ENCODE data around the gene GRID1.

The GRID1 gene

GRCh38 chr10:86330778-86331763 is 35.5 kb downstream of the GRID1 start:
- no peak for TF ChIP-seq JUND (IDR thresholded peaks at IDR 0.05; ENCODE audit: low read depth)
- DNase-seq (ENCODE audit: low read depth in 1 of 2, low spot score in 1 of 2): no peak
- in situ Hi-C loops (cut with HindIII; ENCODE audit: low pct_unique_long_range_greater_than_20kb, low sequenced_read_pairs): no loop called here

DNA sequence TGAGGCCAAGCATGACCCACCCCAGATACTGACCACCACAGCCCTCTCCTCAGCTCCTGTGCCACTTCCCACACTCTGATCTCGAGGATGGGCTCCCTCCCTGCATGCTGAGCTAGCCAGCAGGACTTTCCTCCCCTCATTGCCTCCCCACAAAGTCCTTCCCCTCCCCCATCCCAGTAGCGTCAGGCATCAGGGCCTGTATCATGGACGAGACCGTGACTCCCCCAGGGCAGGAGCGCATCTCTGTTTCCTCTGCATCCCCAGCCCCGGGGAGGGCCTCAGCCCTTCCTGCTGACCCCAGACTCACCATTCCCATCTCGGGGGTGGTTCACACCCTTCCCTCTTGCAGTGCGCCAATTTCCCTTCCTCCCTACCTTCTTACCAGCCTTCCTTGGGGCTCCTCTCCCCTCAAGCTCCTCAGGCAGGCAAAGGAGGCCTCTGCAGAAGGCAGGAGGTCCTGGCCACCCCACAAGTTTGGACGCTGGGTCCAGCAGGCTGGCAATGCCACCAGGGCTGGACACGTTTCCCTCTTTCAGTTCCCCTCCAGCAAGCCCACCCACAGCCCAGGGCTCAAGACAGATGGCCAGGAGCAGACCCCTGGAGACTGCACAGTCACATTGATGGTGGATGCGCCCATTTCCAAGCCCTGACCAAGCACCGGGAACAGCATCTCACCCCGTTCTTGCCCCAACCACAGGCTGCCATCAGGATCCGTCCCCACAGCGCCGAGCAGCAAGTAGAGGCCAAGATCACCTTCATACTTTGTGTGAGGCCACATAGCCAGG is 36.5 kb downstream of the GRID1 start:
- no peak for TF ChIP-seq JUND (IDR thresholded peaks at IDR 0.05; ENCODE audit: low read depth)
- DNase-seq (ENCODE audit: low read depth in 1 of 2, low spot score in 1 of 2): no peak
- in situ Hi-C loops (cut with HindIII; ENCODE audit: low pct_unique_long_range_greater_than_20kb, low sequenced_read_pairs): no loop called here

- in situ Hi-C loops (cut with HindIII; ENCODE audit: low pct_unique_long_range_greater_than_20kb, low sequenced_read_pairs): no loop called here
- TF ChIP-seq JUND (IDR thresholded peaks at IDR 0.05; ENCODE audit: low read depth): no peak
- no peak for DNase-seq (ENCODE audit: low read depth in 1 of 2, low spot score in 1 of 2)
Measured at GRCh38 chr10:86329093-86329710, 37.4 kb downstream of the GRID1 start.

DNA sequence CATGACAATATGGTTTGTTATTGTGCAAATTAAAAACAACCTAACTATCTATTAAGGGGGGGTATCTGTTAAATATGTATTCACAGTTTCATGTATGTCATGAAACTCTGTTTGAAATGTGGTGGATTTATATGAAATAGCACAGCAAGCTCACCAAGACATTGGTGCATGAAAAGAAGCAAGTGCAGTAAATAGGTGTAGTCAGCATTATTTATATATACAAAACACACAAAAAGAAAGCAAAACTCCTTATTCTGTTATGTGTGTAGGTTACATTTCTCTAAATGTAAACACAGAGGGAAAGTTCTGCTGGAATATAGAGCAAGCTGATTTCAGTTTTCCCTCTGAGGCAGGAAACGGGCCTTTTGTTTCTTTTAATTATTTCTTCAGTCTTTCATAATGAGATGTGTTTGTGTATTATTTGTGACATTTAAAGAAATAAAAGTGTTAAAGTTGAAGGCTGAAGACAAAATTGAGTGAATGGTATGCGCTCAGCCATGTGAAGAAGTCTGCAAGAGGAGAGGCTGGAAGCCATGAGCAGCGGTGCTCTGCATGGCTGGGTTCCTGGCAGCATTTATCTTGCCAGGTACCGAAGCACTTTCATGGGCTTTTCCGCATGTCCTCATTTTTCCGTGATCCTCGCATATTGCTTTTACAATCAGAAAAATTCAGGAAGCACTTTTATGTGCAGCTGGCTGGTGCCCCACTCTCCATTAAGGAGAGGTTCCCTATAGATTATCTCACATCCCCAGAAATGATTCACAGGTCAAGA is 38.5 kb downstream of the GRID1 start:
- DNase-seq (ENCODE audit: low read depth in 1 of 2, low spot score in 1 of 2): no peak
- TF ChIP-seq JUND (IDR thresholded peaks at IDR 0.05; ENCODE audit: low read depth): no peak
- in situ Hi-C loops (cut with HindIII; ENCODE audit: low pct_unique_long_range_greater_than_20kb, low sequenced_read_pairs): no loop called here

GRCh38 chr10:86325158-86325557 is 41.4 kb downstream of the GRID1 start:
- no peak for DNase-seq (ENCODE audit: low read depth in 1 of 2, low spot score in 1 of 2)
- no peak for TF ChIP-seq JUND (IDR thresholded peaks at IDR 0.05; ENCODE audit: low read depth)
- in situ Hi-C loops (cut with HindIII; ENCODE audit: low pct_unique_long_range_greater_than_20kb, low sequenced_read_pairs): no loop called here

DNA sequence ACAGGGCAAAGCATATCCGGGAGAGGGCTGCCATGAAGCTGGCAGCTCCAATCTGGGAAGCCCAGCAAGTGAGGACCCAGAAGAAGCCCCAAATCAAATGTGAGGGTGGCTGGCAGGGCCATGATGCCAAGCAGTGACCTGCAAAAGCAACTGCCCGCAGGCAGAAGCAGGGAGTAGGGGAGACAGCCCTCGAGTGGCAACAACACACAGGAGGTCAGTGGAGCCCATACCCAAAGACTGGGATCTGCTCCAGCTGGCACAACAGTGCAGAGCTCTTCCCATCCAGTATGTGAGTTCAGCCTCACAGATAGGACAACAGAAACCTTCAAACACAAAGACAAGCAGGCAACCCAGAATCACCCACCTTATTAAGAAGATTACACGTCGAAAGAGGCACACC is 45.0 kb downstream of the GRID1 start:
- in situ Hi-C loops (cut with HindIII; ENCODE audit: low pct_unique_long_range_greater_than_20kb, low sequenced_read_pairs): no loop called here
- TF ChIP-seq JUND (IDR thresholded peaks at IDR 0.05; ENCODE audit: low read depth): no peak
- DNase-seq (ENCODE audit: low read depth in 1 of 2, low spot score in 1 of 2): no peak

GRCh38 chr10:86319676-86320075 is 46.9 kb downstream of the GRID1 start:
- in situ Hi-C loops (cut with HindIII; ENCODE audit: low pct_unique_long_range_greater_than_20kb, low sequenced_read_pairs): no loop called here
- TF ChIP-seq JUND (IDR thresholded peaks at IDR 0.05; ENCODE audit: low read depth): no peak
- DNase-seq (ENCODE audit: low read depth in 1 of 2, low spot score in 1 of 2): no peak

DNA sequence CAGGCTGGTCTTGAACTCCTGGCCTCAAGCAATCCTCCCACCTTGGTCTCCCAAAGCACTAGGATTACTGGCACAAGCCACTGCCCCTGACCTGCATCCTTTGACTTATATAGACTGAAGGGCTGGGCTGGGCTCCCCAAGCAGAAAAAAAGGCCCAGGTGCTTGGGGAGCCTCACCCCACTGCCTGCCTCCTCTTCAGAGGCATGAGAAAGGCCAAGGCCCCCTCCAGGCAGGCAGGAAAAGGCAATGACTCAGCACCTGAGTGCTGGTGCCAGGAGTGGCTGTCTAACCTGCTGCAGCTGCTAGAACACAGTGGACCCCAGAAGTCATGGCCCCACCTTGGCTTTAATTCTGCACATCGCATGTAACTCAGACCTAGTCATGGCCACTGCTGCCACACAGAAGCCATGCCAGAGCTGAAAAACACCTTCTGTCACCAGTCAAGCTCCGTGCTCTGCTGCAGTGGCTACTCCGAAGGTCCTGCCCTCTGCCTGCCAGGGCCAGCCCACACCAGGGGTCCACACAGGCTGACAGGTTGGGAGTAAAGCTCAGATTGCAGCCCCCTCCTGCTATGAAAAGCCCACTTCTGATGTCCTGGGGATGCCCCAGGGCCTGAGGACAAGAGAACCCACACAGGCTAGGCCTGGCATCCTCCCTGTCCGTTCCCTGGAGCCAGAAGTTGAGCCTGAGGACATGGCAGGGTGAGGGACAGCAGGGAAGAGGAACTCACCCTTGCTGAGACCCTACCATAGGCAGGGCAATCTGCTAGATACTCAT is 48.5 kb downstream of the GRID1 start:
- in situ Hi-C loops (cut with HindIII; ENCODE audit: low pct_unique_long_range_greater_than_20kb, low sequenced_read_pairs): no loop called here
- no peak for DNase-seq (ENCODE audit: low read depth in 1 of 2, low spot score in 1 of 2)
- TF ChIP-seq JUND (IDR thresholded peaks at IDR 0.05; ENCODE audit: low read depth): no peak

DNA sequence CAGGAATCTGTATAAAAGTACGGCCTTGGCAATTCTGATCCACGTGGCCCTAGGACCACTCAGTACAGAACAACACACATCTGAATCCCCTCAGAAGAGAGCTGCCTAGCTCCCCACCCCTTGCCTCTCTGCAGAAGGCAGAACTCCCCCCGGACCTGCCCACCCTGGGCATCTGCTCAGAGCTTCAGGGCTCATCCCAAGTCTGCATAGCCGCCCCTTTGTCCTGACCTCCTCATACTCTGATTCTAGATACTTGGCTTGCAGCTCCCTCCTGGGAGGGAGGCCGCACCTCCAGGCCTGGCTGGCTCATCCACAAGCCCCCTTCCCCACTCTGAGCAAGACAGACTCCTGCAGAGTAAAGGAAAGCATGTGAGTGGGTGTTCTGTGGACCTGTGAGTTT is 49.6 kb downstream of the GRID1 start:
- in situ Hi-C loops (cut with HindIII; ENCODE audit: low pct_unique_long_range_greater_than_20kb, low sequenced_read_pairs): no loop called here
- DNase-seq (ENCODE audit: low read depth in 1 of 2, low spot score in 1 of 2): no peak
- no peak for TF ChIP-seq JUND (IDR thresholded peaks at IDR 0.05; ENCODE audit: low read depth)

DNA sequence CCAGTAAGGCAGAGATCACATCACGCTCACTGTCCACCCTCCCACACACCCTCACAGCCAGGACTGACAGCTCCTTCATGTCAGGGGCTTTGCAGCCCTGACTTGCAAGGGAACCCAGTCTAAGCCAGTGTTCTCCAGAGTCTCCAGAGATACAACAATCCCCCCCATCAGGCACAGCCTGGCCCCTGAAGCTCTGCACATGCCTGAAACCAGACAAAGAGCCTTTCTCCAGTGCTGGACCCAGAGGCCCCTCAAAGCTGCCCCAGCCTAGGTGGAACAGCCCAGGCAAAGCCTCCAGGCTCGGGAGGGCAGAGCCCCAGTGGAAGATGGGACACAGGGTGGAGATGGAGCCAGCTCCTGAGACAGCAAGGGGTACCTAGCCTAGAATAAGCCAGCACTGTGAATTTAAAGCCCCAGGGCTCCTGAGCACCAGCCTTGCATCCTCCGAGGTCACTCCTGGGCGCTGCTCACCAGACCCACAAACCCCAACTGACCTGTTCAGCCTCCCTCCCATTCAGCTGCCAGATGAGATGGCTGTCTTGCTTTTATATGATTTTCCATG is 50.2 kb downstream of the GRID1 start:
- TF ChIP-seq JUND (IDR thresholded peaks at IDR 0.05; ENCODE audit: low read depth): no peak
- in situ Hi-C loops (cut with HindIII; ENCODE audit: low pct_unique_long_range_greater_than_20kb, low sequenced_read_pairs): no loop called here
- DNase-seq (ENCODE audit: low read depth in 1 of 2, low spot score in 1 of 2): no peak

- DNase-seq (ENCODE audit: low read depth in 1 of 2, low spot score in 1 of 2): no peak
- in situ Hi-C loops (cut with HindIII; ENCODE audit: low pct_unique_long_range_greater_than_20kb, low sequenced_read_pairs): no loop called here
- no peak for TF ChIP-seq JUND (IDR thresholded peaks at IDR 0.05; ENCODE audit: low read depth)
Measured at GRCh38 chr10:86315549-86315942, 51.0 kb downstream of the GRID1 start.
